Uterus (tissue), 2 donors: ENCODE data around the gene NHS.

Source experiments
- CTCF ChIP-seq, 4 experiments: fragments of 200-600 bp in 2 of 4; fragments of 450-650 bp in 2 of 4; sonication (generic) in 2 of 4; IDR thresholded peaks; one replicate each; pipeline ENCODE4 v1.5.1; 2016 to 2019; ENCODE audit warnings: antibody characterized with exemption in 4 of 4, mild to moderate bottlenecking in 2 of 4, moderate library complexity in 1 of 4
- POLR2A ChIP-seq, 2 donors: fragments of 450-650 bp; IDR thresholded peaks; one replicate each; pipeline ENCODE4 v1.6.1; 2016; ENCODE audit warnings: antibody characterized with exemption in 2 of 2, mild to moderate bottlenecking in 1 of 2, moderate library complexity in 1 of 2

GRCh38 chrX:17359500-17359899, 15.5 kb upstream of the NHS start:
- TF ChIP-seq CTCF (IDR thresholded peaks at IDR 0.05): no peak
- TF ChIP-seq POLR2A (IDR thresholded peaks at IDR 0.05): no peak
